ENCODE data around the gene C1orf74.
A peak's percentile ranks its signal among the peaks of the same experiment; 100 is the strongest.

C1orf74 gene

GRCh38 chr1:209784265-209785169 lies at the start of gene C1orf74:
C1orf74 (minus strand) TSS chr1:209784559; CDS start chr1:209783634, 925 bp downstream.
- DNase-seq = peak; percentile 100

- DNase-seq = no peak
Measured at GRCh38 chr1:209831615-209832014, 47.3 kb upstream of the C1orf74 start.

DNA sequence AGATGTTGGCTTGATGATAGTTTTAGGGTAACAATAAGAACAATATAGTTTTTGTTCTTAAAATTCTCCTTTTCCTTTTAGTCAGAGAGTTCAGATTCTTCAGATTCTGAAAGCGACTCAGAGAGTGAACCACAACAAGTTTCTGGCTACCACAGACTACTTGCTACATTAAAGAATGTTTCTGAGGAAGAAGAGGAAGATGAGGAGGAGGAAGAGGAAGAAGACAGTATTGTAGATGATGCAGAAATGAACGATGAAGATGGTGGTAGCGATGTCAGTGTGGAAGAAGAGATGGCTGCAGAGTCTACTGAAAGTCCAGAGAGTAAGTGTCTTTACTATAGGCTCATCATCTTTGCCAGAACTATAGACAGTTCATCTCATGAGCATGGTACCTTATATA lies 46.4 kb upstream of the C1orf74 start:
- no peak for DNase-seq

- no peak for DNase-seq
Measured at GRCh38 chr1:209829716-209830115, 45.4 kb upstream of the C1orf74 start.

GRCh38 chr1:209827384-209828262 lies 43.3 kb upstream of the C1orf74 start, which contains the start of gene UTP25:
UTP25 (plus strand) TSS chr1:209827972; CDS start chr1:209828064, 92 bp downstream.
- DNase-seq = peak; percentile 97 to 100 (median 99)

DNA sequence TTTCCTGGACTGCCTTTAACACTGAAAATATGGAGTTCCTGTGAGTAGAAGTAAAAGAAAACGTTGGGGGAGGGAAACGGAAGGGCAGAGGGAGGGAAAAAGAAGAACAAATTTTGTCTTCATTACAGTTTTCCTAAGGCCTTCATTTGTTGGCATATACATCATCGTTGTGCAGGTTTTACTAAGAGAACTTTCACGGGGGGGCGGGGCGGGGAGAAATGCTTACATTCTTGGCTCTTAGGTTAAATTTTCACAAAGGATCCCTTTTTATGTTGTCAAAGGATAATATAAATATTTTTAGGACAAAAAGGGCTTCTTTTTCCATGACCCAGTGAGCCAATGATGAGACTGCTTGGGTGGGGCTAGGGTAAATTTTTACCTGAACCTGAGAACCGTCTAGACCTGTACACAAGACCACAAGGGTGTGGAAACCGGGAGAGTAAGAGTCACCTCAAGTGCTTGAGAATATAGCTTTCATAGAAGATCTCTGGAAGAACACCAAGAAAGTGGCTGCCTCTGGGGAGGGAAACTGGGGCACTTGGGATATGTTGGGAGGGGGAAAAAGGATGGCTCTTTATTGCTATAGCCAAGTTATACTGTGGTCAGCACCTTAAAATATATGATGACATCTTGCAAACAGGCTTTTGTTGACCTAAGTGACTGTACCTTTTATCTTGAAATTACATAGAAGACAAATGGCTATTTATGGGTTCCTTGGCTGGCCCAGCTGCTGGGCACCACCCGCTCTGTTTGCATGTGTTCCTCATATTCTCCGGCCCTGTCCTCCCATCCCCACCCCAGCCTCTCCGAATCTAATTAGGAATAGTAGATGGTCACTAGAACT lies 41.5 kb upstream of the C1orf74 start:
- DNase-seq = no peak

- peak; percentile 50 to 75 (median 61) for DNase-seq
Measured at GRCh38 chr1:209823143-209824041, 39.0 kb upstream of the C1orf74 start.

DNA sequence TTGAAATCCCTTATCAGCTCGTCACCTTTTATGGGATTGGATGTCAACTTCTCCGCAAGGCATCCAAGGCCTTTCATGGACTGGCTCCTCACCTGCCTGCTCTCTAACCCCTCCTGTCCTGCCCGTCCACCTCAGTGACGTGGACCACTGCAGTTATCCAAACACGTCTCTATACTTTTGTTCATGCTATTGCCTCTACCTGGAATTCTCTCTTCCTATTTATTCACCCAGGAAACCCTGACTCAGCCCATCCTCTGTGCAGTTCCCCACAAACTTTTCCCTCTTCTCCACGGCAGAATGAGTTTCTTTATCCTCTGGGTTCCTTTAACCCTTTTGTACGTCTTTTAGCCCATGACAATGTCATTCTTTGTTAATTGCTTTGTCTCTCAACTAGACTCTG lies 38.3 kb upstream of the C1orf74 start:
- DNase-seq = no peak

DNA sequence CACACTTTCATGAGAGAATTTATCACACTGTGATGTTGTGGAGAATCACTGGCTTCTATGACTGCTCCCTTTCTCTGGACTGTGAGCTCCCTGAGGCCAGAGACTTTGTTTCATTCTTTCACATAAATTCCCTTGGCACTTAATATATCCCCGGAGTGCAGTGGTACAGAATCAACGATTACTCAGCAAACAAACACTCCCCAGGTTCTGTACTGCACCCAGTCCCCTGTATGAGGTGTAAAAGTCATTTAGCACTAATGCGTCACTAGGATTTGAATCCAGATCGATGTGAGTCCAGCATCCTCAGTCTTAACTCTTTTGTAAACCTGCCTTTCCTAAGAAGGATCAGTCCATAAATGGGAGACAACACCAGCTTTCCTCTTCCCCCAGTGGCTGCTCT lies 36.6 kb upstream of the C1orf74 start:
- no peak for DNase-seq

DNA sequence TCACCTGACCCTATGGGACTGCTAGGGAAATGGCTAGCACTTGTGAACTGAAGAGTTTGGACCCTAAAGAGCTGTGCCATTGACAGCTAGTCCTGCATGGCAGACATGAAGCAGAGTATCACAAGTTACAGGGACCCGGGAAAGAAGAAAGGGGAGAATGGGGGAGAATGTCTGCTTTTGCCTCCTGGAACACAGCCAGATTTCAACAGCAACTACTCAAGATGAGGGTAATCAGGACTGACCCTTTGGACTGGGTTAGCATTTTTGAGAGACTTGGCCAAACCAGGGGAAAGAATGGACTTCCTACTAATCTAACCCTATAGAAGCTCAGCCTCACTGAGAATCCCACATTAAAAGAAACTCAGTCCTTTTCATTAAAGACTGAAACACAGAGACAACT lies 34.7 kb upstream of the C1orf74 start:
- DNase-seq = no peak

DNA sequence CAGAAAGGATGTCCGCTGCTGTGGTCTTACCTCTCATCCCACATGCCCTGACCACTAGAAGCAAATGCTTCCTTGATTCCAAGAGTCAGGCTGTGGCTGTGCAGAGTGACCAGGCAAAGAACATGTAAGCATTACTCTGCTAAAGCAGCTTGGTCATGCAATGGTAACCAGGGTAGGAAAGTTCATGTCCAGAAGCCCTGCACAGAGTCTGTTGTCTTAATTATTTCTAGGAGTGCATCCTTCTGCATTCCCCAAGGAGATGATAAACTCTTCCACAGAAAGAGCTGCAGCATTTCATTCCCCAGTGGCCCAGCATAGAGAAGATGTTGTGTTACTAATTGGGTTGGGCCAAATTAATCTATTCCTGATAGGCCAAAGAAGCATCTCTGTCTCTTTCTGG lies 33.3 kb upstream of the C1orf74 start:
- no peak for DNase-seq

DNA sequence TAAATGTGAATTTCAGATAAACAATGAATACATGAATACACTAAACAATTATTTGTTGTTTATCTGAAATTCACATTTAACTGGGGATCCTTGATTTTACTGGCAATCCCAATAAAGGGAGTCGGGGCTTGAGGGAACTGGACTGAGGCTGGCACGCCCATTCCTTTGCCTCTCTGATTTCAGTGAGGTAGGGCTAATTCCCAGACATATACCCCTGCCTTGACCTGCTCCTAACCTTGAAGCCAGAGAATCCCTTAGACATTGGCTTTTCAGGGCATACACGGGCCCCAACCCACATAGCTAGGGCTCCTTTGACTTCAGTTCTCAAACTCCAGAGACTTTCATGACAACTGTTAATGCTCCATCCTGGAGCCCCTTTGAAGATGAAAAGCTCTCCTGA lies 32.6 kb upstream of the C1orf74 start:
- DNase-seq = no peak

DNA sequence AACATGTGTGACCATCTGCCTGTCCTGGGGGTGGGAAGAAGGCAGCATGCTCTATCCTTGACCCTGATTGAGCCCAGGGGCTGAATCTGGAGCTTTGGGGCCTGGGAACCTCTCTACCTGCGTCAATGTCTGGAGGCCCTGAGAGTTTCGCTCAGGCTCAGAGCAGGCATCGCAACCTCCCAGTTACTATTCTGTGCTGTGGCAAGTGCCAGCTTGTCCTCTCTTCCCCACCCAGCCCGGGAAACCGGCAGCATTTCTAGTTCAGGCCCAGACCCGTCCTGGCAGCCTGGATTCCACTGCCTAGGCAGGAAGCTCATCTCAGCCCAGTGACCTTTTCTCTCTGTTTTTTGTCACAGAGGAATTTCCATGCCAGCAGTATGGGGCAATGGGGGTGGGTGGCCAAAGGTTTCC lies 31.6 kb upstream of the C1orf74 start:
- DNase-seq = peak; percentile 24 to 36 (median 33)

- DNase-seq = peak; percentile 20 to 45 (median 29)
Measured at GRCh38 chr1:209815490-209815889, 31.1 kb upstream of the C1orf74 start.

DNA sequence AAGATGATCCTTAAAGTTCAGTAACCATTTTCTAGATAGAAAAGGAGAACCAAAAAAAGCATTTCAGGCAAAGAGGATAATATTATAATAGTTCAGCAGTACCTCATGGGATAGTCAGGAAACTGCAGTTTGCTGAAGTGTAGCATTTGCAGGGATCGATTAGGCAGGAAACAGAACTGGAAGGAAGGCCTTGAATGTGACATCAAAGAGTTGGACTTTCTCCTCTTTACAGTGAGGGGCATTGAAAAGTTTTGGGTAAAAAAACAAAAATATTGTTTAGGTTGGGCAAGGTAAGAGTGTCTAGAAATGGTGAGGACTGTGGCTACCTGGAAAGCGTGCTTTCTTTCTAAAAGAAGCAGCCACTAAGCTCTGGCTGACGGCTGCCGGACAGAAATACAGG lies 29.5 kb upstream of the C1orf74 start:
- DNase-seq = no peak

GRCh38 chr1:209810783-209811182 lies 26.4 kb upstream of the C1orf74 start:
- DNase-seq = no peak

GRCh38 chr1:209809611-209810010 lies 25.3 kb upstream of the C1orf74 start:
- DNase-seq = no peak

- peak; percentile 85 to 91 (median 88) for DNase-seq
Measured at GRCh38 chr1:209808059-209808581, 23.8 kb upstream of the C1orf74 start.

- no peak for DNase-seq
Measured at GRCh38 chr1:209807509-209807908, 23.1 kb upstream of the C1orf74 start.

- peak; percentile 79 to 92 (median 84) for DNase-seq
Measured at GRCh38 chr1:209805875-209806760, 21.8 kb upstream of the C1orf74 start, which contains the start of gene IRF6. IRF6 (minus strand) TSS chr1:209806142; CDS start chr1:209801413, 4,729 bp downstream.
